HepG2 (cell line): ENCODE results near the gene BMX. TPM values are rescaled to one million over a fixed set of nuclear protein-coding genes. Genes with fewer than 3 reads are reported as not detected.

Experiments
- ATAC-seq: fragments of 200-7000 bp; cut with Tn5 transposase; 3 replicates; pipeline ENCODE4 v1.9.1; 2020; ENCODE audit warnings: mild to moderate bottlenecking, moderate library complexity
- BruUV-seq: library from RNA; stranded (reverse); fragments of 400-500 nt; replicated peaks from 2 replicates; lab custom pipeline; 2021; lab: Mats Ljungman, UMichigan
- CTCF ChIA-PET: fragments of 300-600 bp; formaldehyde crosslinking; extraction: SDS; loops from one replicate; lab custom pipeline; 2021; ENCODE audit warnings: low total read pairs, inconsistent platforms, low intra/inter-chr PET ratio; lab: Yijun Ruan, JAX
- POLR2A ChIA-PET: fragments of 350-600 bp; sonication (Branson Sonifier 250); formaldehyde crosslinking; loops from one replicate; lab custom pipeline; 2020; ENCODE audit warnings: antibody characterized with exemption, inconsistent platforms; lab: Yijun Ruan, JAX
- DNase-seq: peaks from one replicate; pipeline ENCODE4 v3.0.0-alpha.2; 2015; ENCODE audit warnings: low spot score
- FAIRE-seq: peaks from 3 replicates; lab custom pipeline; 2011; peaks lifted over from hg19 to GRCh38; lab: Jason Lieb, UNC
- H2AFZ ChIP-seq: one replicate; pipeline ENCODE4 v1.6.1; 2011; ENCODE audit warnings: low read length, inconsistent platforms
- H3K27ac ChIP-seq: fragments of 300-600 bp; 3 replicates; pipeline ENCODE4 v1.8.0; 2011; ENCODE audit warnings: mixed run types, mild to moderate bottlenecking, mixed read lengths, low read length, inconsistent platforms; ENCODE audit not compliant: insufficient read depth; ENCODE audit errors: extremely low read length
- H3K27me3 ChIP-seq, 2 experiments: fragments of 200-600 bp in 1 of 2; 2 replicates in 1 of 2; 3 replicates in 1 of 2; pipeline versions ENCODE4 v1.6.0 to v1.8.0; 2011; ENCODE audit warnings: low read length in 2 of 2, mild to moderate bottlenecking in 2 of 2, moderate library complexity in 2 of 2, inconsistent platforms in 1 of 2; ENCODE audit not compliant: insufficient read depth in 2 of 2, control insufficient read depth in 1 of 2
- H3K36me3 ChIP-seq, 2 experiments: fragments of 200-600 bp in 1 of 2; replicated peaks in 1 of 2; 2 replicates in 1 of 2; 3 replicates in 1 of 2; pipeline versions ENCODE4 v1.5.1 to v1.8.0; 2011; ENCODE audit warnings: low read length in 2 of 2, inconsistent platforms in 1 of 2; ENCODE audit not compliant: insufficient read depth in 2 of 2, control insufficient read depth in 1 of 2
- H3K4me1 ChIP-seq: 2 replicates; pipeline ENCODE4 v1.5.1; 2012; ENCODE audit warnings: low read length, inconsistent platforms; ENCODE audit not compliant: insufficient read depth
- H3K4me2 ChIP-seq: 2 replicates; pipeline ENCODE4 v1.6.0; 2011; ENCODE audit warnings: low read depth, low read length, inconsistent platforms
- H3K4me3 ChIP-seq, 3 experiments: fragments of 200-600 bp in 1 of 3; sonication (generic), shearing (Covaris generic) in 1 of 3; replicated peaks in 1 of 3; 2 replicates each; pipeline ENCODE4 v1.5.1; 2011 to 2016; ENCODE audit warnings: low read length in 3 of 3, inconsistent platforms in 2 of 3, low read depth in 2 of 3, mild to moderate bottlenecking in 2 of 3, control low read depth in 1 of 3, mixed read lengths in 1 of 3; ENCODE audit not compliant: insufficient read depth in 1 of 3
- H3K79me2 ChIP-seq: one replicate; pipeline ENCODE4 v1.6.1; 2011; ENCODE audit warnings: low read length, inconsistent platforms; ENCODE audit not compliant: insufficient read depth
- H3K9ac ChIP-seq: 2 replicates; pipeline ENCODE4 v1.6.0; 2011; ENCODE audit warnings: mild to moderate bottlenecking, low read depth, low read length, inconsistent platforms; ENCODE audit not compliant: insufficient read depth
- H3K9me3 ChIP-seq: 2 replicates; pipeline ENCODE4 v1.5.1; 2012; ENCODE audit warnings: mild to moderate bottlenecking, low read length
- H4K20me1 ChIP-seq: 2 replicates; pipeline ENCODE4 v1.6.0; 2011; ENCODE audit warnings: inconsistent platforms, mild to moderate bottlenecking, low read length, moderate library complexity; ENCODE audit not compliant: insufficient read depth
- ARNT2 ChIP-seq: sonication (generic); formaldehyde crosslinking; IDR thresholded peaks from 2 replicates; pipeline ENCODE4 v1.8.0; 2022; ENCODE audit warnings: mild to moderate bottlenecking, low read depth, missing genetic modification reagents, moderate library complexity
- CHCHD3 ChIP-seq: sonication (generic); formaldehyde crosslinking; IDR thresholded peaks from 2 replicates; pipeline ENCODE4 v1.8.0; 2022; ENCODE audit warnings: mild to moderate bottlenecking, missing genetic modification reagents, moderate library complexity
- FLYWCH1 ChIP-seq: sonication (generic); formaldehyde crosslinking; IDR thresholded peaks from 2 replicates; pipeline ENCODE4 v1.8.1; 2023; ENCODE audit warnings: mild to moderate bottlenecking, missing genetic modification reagents
- FOXO4 ChIP-seq: sonication (generic); formaldehyde crosslinking; conservative IDR thresholded peaks from 2 replicates; pipeline ENCODE4 v1.8.1; 2023; ENCODE audit warnings: missing genetic modification reagents
- HDAC1 ChIP-seq: sonication (generic); formaldehyde crosslinking; IDR thresholded peaks from 2 replicates; pipeline ENCODE4 v1.5.1; 2020; ENCODE audit warnings: mild to moderate bottlenecking, missing genetic modification reagents
- HIC2 ChIP-seq: sonication (generic); formaldehyde crosslinking; IDR thresholded peaks from 2 replicates; pipeline ENCODE4 v1.9.0; 2022; ENCODE audit warnings: low read depth, missing genetic modification reagents
- HOXA3 ChIP-seq: sonication (generic); formaldehyde crosslinking; IDR thresholded peaks from 2 replicates; pipeline ENCODE4 v1.5.0; 2020; ENCODE audit warnings: missing genetic modification reagents
- KLF6 ChIP-seq: IDR thresholded peaks from 2 replicates; pipeline ENCODE4 v1.8.0; 2016; ENCODE audit warnings: missing biosample characterization, missing genetic modification reagents
- MAFK ChIP-seq, 2 experiments: IDR thresholded peaks in 1 of 2; conservative IDR thresholded peaks in 1 of 2; 2 replicates each; pipeline ENCODE4 v1.6.1; 2011; ENCODE audit warnings: improper control_type of control experiment in 2 of 2, low read length in 2 of 2
- NFE2 ChIP-seq: sonication (generic); formaldehyde crosslinking; IDR thresholded peaks from 2 replicates; pipeline ENCODE4 v1.4.0; 2020; ENCODE audit warnings: missing genetic modification reagents
- ONECUT2 ChIP-seq: sonication (generic); formaldehyde crosslinking; IDR thresholded peaks from 2 replicates; pipeline ENCODE4 v1.4.0; 2020; ENCODE audit warnings: missing genetic modification reagents
- PAF1 ChIP-seq: IDR thresholded peaks from 2 replicates; pipeline ENCODE4 v1.6.1; 2016; ENCODE audit warnings: missing genetic modification reagents, missing compliant biosample characterization
- TSC22D2 ChIP-seq: sonication (generic); formaldehyde crosslinking; IDR thresholded peaks from 2 replicates; pipeline ENCODE4 v1.5.1; 2020; ENCODE audit warnings: missing genetic modification reagents, mild to moderate bottlenecking, borderline replicate concordance
- XBP1 ChIP-seq: sonication (generic); formaldehyde crosslinking; IDR thresholded peaks from 2 replicates; pipeline ENCODE4 v1.5.0; 2020; ENCODE audit warnings: missing genetic modification reagents
- ZFP36L1 ChIP-seq: sonication (generic); formaldehyde crosslinking; IDR thresholded peaks from 2 replicates; pipeline ENCODE4 v1.8.0; 2022; ENCODE audit warnings: mild to moderate bottlenecking, missing genetic modification reagents, moderate library complexity
- ZIK1 ChIP-seq: sonication (generic); formaldehyde crosslinking; IDR thresholded peaks from 2 replicates; pipeline ENCODE4 v1.5.0; 2020; ENCODE audit warnings: mild to moderate bottlenecking, low read depth, missing genetic modification reagents, borderline replicate concordance
- ZMYM4 ChIP-seq: sonication (generic); formaldehyde crosslinking; IDR thresholded peaks from 2 replicates; pipeline ENCODE4 v1.8.1; 2023; ENCODE audit warnings: mild to moderate bottlenecking, missing genetic modification reagents
- ZNF276 ChIP-seq: sonication (generic); formaldehyde crosslinking; IDR thresholded peaks from 2 replicates; pipeline ENCODE4 v1.4.0; 2020; ENCODE audit warnings: mild to moderate bottlenecking, low read depth, missing genetic modification reagents
- ZNF331 ChIP-seq: sonication (generic); formaldehyde crosslinking; IDR thresholded peaks from 2 replicates; pipeline ENCODE4 v1.4.0; 2020; ENCODE audit warnings: missing genetic modification reagents
- ZNF644 ChIP-seq: IDR thresholded peaks from 2 replicates; pipeline ENCODE4 v1.6.1; 2016; ENCODE audit warnings: low read depth
- ZSCAN20 ChIP-seq: sonication (generic); formaldehyde crosslinking; IDR thresholded peaks from 2 replicates; pipeline ENCODE4 v1.4.0; 2020; ENCODE audit warnings: missing genetic modification reagents, mild to moderate bottlenecking, borderline replicate concordance
- WGBS: methylation state at CpG from one replicate; pipeline ENCODE4 v1.1.6; 2017; ENCODE audit warnings: low lambda C conversion rate; 5-methylcytosine and 5-hydroxymethylcytosine counted together
- in situ Hi-C: cut with HindIII; loops from 2 replicates; pipeline ENCODE4 v1.10.0; 2017; ENCODE audit warnings: low pct_unique_long_range_greater_than_20kb; ENCODE audit not compliant: extremely low pct_ligation_motif_present
- intact Hi-C: fragments of 100-400 bp; cut with micrococcal nuclease; formaldehyde crosslinking; loops from one replicate; pipeline ENCODE4 v1.10.0; 2022; ENCODE audit not compliant: unreplicated experiment
- polyA plus RNA-seq, 8 experiments: library from polyadenylated mRNA; depleted of rRNA in 3 of 8; stranded (reverse) in 7 of 8; unstranded in 1 of 8; fragments of >200 nt; fragmentation: Illumina TruSeq in 4 of 8; extraction: Trizol in 4 of 8; gene quantifications; 2 replicates each; pipeline versions ENCODE4 v1.2.1 to v1.2.3, GENCODE V29; 2011 to 2016; ENCODE audit warnings: low read depth in 4 of 8, missing spikeins in 1 of 8, mixed read lengths in 1 of 8; ENCODE audit not compliant: insufficient read depth in 1 of 8
- total RNA-seq, 5 experiments: library from RNA; depleted of rRNA; stranded (reverse); fragments of >200 nt; fragmentation: Illumina TruSeq; extraction: Trizol; gene quantifications; 2 replicates each; pipeline ENCODE4 v1.2.3, GENCODE V29; 2016; ENCODE audit warnings: low read depth in 1 of 5

BMX gene
- total and polyA plus RNA-seq, 2 of the 13 experiments (the other 11 are each of a cell fraction or from before 2014, with no cell fraction given): not detected

DNA sequence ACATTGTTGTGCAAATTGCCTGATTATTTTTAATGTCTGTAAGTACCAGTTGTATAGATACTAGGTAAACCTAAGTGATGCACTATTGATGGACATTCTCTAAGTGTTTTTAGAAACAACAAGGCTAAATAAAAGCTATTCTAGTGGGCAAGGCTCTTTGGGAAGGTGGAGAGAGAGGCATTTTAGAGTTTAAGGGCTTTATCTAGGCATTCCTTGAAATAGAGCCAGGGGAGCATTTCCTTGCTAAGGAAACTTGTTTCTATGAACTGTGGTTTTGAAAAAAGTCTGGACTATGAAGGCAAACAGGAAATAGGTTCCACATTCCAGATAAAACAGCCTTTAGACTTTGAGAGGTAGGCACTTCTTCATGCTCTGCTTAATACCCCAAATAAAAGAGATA lies 23.8 kb downstream of the BMX start (continued):
- TF ChIP-seq NFE2 (no peak), ZMYM4 (CRISPR knock-in tag) (no peak), HIC2 (CRISPR knock-in tag) (no peak), HOXA3 (CRISPR knock-in tag) (no peak), MAFK (conservative IDR thresholded peaks at IDR 0.05 in 1 of 2, IDR thresholded peaks at IDR 0.05 in 1 of 2; ENCODE audit: low read length in 2 of 2) (no peak), ZNF644 (CRISPR knock-in tag) (no peak), XBP1 (no peak), FOXO4 (CRISPR knock-in tag) (no peak), ZNF331 (CRISPR knock-in tag) (no peak), ONECUT2 (no peak)
- TF ChIP-seq, all 625 proteins: peak for 0

DNA sequence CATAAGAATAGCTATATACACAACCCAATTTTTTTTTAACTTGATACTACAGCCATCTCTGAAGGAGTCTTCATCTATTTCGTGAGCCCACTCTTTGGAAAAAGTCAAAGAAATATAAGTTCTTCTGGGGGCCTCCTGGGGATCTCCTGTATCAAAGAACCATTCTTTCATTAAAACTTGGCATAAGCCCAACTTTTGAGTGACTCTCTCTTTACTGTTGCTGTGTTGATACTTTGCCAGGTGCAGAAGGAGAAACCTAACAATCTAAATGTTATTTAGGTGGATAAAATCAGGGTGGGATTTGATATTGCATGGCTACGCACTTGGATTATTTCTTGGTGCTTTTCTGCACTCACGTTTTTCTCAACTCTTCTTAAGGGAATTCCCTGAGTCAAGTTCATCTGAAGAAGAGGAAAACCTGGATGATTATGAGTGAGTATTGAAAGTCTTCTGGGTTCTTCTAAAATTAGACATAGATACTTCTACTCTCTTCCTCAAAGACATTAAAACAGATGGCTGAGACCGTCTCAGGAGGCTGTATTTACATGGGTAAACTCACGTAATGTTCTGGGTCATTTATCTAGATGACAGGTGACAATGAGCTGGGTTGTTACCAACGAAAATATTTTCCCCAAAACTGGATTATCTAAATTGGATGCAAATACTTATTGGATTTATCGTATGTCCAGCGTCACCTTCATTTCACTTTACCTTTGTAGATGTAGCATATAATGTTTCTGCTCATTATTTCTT lies 25.2 kb downstream of the BMX start:
- intact Hi-C loops (loop anchor here (5.0 kb wide), 1 partner anchor 584 kb away; no protein-coding TSS in a partner anchor), in situ Hi-C loops (no loop called here)
- Histone ChIP-seq H3K4me3 (no peak overlapping the region), H4K20me1 (no peaks in the 10 kb centered on the region), H2AFZ (no peak overlapping the region), H3K9me3 (no peaks in the 10 kb centered on the region), H3K27me3 (no peaks in the 10 kb centered on the region), H3K36me3 (no peaks in the 10 kb centered on the region), H3K27ac (no peak overlapping the region), H3K79me2 (no peaks in the 10 kb centered on the region), H3K4me2 (no peak overlapping the region), H3K4me1 (no peaks in the 10 kb centered on the region), H3K9ac (no peak overlapping the region)
- FAIRE-seq (no peak), ATAC-seq (no peak), DNase-seq (no peak)
- ChIA-PET POLR2A (no interaction called here), CTCF (no interaction called here)
- no TSS peak for BruUV-seq
- WGBS: 13% methylated on average over 8 of the region's 8 CpGs
- TF ChIP-seq TSC22D2 (CRISPR knock-in tag) (no peak), ZIK1 (CRISPR knock-in tag) (no peak), ZFP36L1 (CRISPR knock-in tag) (no peak), HDAC1 (no peak), FLYWCH1 (no peak), CHCHD3 (CRISPR knock-in tag) (no peak), PAF1 (CRISPR knock-in tag) (no peak), ARNT2 (no peak), KLF6 (CRISPR knock-in tag) (no peak), ZNF276 (CRISPR knock-in tag) (no peak), ZSCAN20 (CRISPR knock-in tag) (no peak)
